Natural killer cell (primary cell): ENCODE data around the gene HSPBP1. TPM values are rescaled to one million over a fixed set of nuclear protein-coding genes. Genes with fewer than 3 reads are reported as not detected.

ENCODE experiments used
- ATAC-seq, 3 donors: fragments of 150-1000 bp in 2 of 3; fragments of 200-7000 bp in 1 of 3; cut with Tn5 transposase; 1 replicate in 1 of 3; 2 replicates in 2 of 3; pipeline ENCODE4 v1.10.0; 2021; ENCODE audit warnings: mild to moderate bottlenecking in 2 of 3, moderate library complexity in 2 of 3
- DNase-seq, 2 donors: peaks; one replicate each; pipeline versions ENCODE4 v3.0.0 to v3.0.0-alpha.2; 2013 to 2021; ENCODE audit warnings: mixed read lengths in 1 of 2
- H3K27ac ChIP-seq: one replicate; pipeline ENCODE4 v1.5.1; 2013; ENCODE audit warnings: mild to moderate bottlenecking, low read length
- H3K27me3 ChIP-seq: one replicate; pipeline ENCODE4 v1.6.1; 2013; ENCODE audit warnings: low read length; ENCODE audit not compliant: control insufficient read depth, insufficient read depth
- H3K36me3 ChIP-seq: one replicate; pipeline ENCODE4 v1.6.1; 2013; ENCODE audit warnings: low read length; ENCODE audit not compliant: control insufficient read depth, insufficient read depth
- H3K4me1 ChIP-seq: one replicate; pipeline ENCODE4 v1.6.1; 2013; ENCODE audit warnings: low read length; ENCODE audit not compliant: control insufficient read depth, insufficient read depth
- H3K4me3 ChIP-seq: one replicate; pipeline ENCODE4 v1.5.1; 2013; ENCODE audit warnings: low read length
- H3K9me3 ChIP-seq: one replicate; pipeline ENCODE4 v1.6.1; 2013; ENCODE audit warnings: low read length; ENCODE audit not compliant: control insufficient read depth, insufficient read depth
- H3K27ac Mint-ChIP-seq, 2 donors: one replicate each; pipeline ENCODE4 v1.8.0; 2022; ENCODE audit warnings: mild to moderate bottlenecking in 2 of 2, mixed read lengths in 2 of 2, moderate library complexity in 1 of 2
- H3K27me3 Mint-ChIP-seq, 2 donors: one replicate each; pipeline ENCODE4 v1.8.0; 2022; ENCODE audit warnings: low read depth in 2 of 2, mixed read lengths in 2 of 2
- H3K36me3 Mint-ChIP-seq: one replicate; pipeline ENCODE4 v1.8.0; 2022; ENCODE audit warnings: mixed read lengths
- H3K4me1 Mint-ChIP-seq, 2 donors: one replicate each; pipeline ENCODE4 v1.8.0; 2022; ENCODE audit warnings: mixed read lengths in 2 of 2
- H3K4me3 Mint-ChIP-seq: one replicate; pipeline ENCODE4 v1.8.0; 2022; ENCODE audit warnings: mild to moderate bottlenecking, moderate library complexity, mixed read lengths
- H3K9me3 Mint-ChIP-seq, 2 donors: one replicate each; pipeline ENCODE4 v1.8.0; 2022; ENCODE audit warnings: mixed read lengths in 2 of 2
- WGBS: methylation state at CpG from one replicate; pipeline ENCODE4 v1.1.7; 2013; ENCODE audit warnings: missing lambda C conversion rate; ENCODE audit not compliant: insufficient coverage; 5-methylcytosine and 5-hydroxymethylcytosine counted together
- intact Hi-C: fragments of 100-400 bp; cut with micrococcal nuclease; formaldehyde crosslinking; loops from one replicate; pipeline ENCODE4 v1.14.2; 2022
- total RNA-seq, 4 donors: library from RNA; stranded (reverse); fragments of 120-200 nt in 1 of 4; gene quantifications; one replicate each; pipeline versions ENCODE4 v1.2.3 to v1.2.4, GENCODE V29; 2013 to 2022
- TF ChIP-seq, protein P1 (sequence below): fragments of 200-600 bp; IDR thresholded peaks from one replicate; pipeline ENCODE4 v1.8.0; 2022; ENCODE audit warnings: antibody characterized with exemption

Gene HSPBP1
- total RNA-seq, 3 donors from 2014 or later (not counting 1 experiment from before 2014, with no cell fraction given), result 17.1 to 19.5 (median 18.5) TPM

DNA sequence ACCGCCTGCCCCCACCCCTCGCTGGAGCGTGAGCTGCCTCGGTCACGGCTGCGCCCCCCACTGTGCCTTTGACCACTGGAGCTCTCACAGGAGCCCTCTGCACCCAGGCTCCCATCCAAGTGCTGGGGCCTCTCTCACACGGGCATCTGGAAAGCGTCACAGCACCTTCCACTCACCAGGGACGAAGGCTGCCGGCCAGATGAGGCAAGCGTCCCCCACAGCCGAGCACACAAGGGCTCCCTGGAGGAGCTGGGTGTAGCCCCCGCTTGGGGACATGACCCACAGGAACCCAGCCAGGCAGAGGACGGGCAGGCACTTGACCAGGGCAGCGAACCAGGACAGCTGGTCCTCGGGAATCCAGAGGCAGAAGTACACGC lies 51.9 kb downstream of the HSPBP1 start:
- intact Hi-C loops, result no loop called here
- H3K27ac Mint-ChIP-seq, result peak overlapping the region; percentile 29 to 65
- no peaks in the 10 kb centered on the region for H3K9me3 Mint-ChIP-seq
- H3K27ac ChIP-seq, result no peak overlapping the region
- no peaks in the 10 kb centered on the region for H3K27me3 Mint-ChIP-seq
- ATAC-seq (no peak), DNase-seq (no peak)
- H3K36me3 Mint-ChIP-seq, result no peaks in the 10 kb centered on the region
- H3K4me3 ChIP-seq, result no peak overlapping the region
- no peaks in the 10 kb centered on the region for H3K9me3 ChIP-seq
- H3K4me3 Mint-ChIP-seq, result no peak overlapping the region
- no peaks in the 10 kb centered on the region for H3K27me3 ChIP-seq
- TF ChIP-seq, protein P1, sequence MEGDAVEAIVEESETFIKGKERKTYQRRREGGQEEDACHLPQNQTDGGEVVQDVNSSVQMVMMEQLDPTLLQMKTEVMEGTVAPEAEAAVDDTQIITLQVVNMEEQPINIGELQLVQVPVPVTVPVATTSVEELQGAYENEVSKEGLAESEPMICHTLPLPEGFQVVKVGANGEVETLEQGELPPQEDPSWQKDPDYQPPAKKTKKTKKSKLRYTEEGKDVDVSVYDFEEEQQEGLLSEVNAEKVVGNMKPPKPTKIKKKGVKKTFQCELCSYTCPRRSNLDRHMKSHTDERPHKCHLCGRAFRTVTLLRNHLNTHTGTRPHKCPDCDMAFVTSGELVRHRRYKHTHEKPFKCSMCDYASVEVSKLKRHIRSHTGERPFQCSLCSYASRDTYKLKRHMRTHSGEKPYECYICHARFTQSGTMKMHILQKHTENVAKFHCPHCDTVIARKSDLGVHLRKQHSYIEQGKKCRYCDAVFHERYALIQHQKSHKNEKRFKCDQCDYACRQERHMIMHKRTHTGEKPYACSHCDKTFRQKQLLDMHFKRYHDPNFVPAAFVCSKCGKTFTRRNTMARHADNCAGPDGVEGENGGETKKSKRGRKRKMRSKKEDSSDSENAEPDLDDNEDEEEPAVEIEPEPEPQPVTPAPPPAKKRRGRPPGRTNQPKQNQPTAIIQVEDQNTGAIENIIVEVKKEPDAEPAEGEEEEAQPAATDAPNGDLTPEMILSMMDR, result no peak
- WGBS, result 89% methylated on average over 17 of the region's 17 CpGs
- H3K36me3 ChIP-seq, result peaks cover 60% of the 10 kb centered on the region
- H3K4me1 ChIP-seq, result no peaks in the 10 kb centered on the region
- peaks cover 0 to 11% of the 10 kb centered on the region in 2 donors for H3K4me1 Mint-ChIP-seq

DNA sequence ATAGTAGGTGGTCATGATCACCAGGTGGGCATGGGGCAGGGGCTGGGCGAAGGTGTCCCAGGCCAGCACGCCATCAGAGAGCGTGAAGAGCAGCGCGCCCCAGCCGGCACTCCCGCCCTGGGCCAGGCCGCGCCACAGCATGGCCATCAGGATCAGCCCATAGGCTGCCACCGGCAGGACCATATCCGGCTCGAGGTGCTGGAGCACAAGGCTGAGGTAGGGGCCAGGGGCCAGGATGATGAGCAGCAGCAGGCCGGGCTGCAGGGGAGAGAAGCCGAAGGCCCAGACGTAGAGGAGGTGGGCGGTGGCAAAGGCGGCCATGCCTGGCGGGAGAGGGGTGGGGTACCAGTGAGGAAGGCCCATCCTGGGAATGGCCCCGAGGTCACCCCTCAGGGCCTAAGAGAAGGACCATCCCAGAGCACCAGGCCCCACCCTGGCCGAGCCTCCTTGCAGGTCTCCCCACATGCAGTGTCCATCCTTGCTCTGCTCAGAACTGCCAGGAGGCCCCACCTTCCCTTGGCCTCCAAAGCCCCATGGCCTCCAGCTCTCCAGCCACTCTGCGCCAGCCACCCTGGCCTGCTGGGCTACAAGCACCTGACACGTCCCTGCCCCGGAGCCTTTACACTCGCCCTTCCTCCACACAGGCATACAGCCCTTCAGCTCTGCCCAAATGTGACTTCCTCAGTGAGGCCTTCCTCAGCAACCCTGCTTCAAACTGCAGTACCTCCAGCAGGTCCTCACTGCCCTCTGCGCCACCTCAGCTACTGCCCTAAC lies 52.5 kb downstream of the HSPBP1 start:
- Histone ChIP-seq H3K27ac (no peak overlapping the region), H3K4me3 (no peak overlapping the region), H3K36me3 (peaks cover 54% of the 10 kb centered on the region), H3K27me3 (no peaks in the 10 kb centered on the region), H3K4me1 (no peaks in the 10 kb centered on the region), H3K9me3 (no peaks in the 10 kb centered on the region)
- Mint-ChIP-seq H3K36me3 (no peaks in the 10 kb centered on the region), H3K4me1 (peaks cover 0 to 11% of the 10 kb centered on the region in 2 donors), H3K27me3 (no peaks in the 10 kb centered on the region), H3K9me3 (no peaks in the 10 kb centered on the region), H3K27ac (peak overlapping the region; percentile 29 to 65), H3K4me3 (no peak overlapping the region)
- WGBS, result 95% methylated on average over 25 of the region's 25 CpGs
- DNase-seq, result no peak
- intact Hi-C loops, result no loop called here
- TF ChIP-seq, protein P1, result no peak
- peak in 1 of 3 donors; percentile 14 for ATAC-seq

DNA sequence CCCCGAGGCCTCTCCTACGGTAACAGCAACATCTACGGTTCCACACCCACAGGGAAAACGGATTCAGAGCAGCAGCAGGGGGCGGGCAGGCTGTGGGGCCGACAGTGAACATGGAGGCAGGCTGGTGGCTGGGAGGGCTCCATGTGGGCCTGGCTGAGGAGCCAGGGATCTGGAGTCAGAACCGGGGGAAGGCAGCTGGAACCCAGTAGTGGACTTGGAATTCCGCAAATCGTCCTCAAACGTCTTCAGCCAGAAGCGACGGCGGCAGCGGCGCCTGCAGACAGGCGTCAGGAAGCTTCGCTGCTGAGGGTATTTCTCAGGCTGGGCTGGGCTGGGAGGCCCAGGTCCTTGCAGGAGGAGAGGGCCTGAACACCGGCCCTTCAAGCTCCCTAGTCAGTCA lies 53.1 kb downstream of the HSPBP1 start:
- ATAC-seq (no peak), DNase-seq (no peak)
- Mint-ChIP-seq H3K27ac (peak overlapping the region in 1 of 2 donors; percentile 65), H3K27me3 (no peaks in the 10 kb centered on the region), H3K9me3 (no peaks in the 10 kb centered on the region), H3K36me3 (no peaks in the 10 kb centered on the region), H3K4me1 (peaks cover 0 to 11% of the 10 kb centered on the region in 2 donors), H3K4me3 (no peak overlapping the region)
- Histone ChIP-seq H3K27me3 (no peaks in the 10 kb centered on the region), H3K27ac (no peak overlapping the region), H3K4me3 (no peak overlapping the region), H3K4me1 (no peaks in the 10 kb centered on the region), H3K9me3 (no peaks in the 10 kb centered on the region), H3K36me3 (peaks cover 48% of the 10 kb centered on the region)
- intact Hi-C loops, result no loop called here
- 90% methylated on average over 18 of the region's 18 CpGs for WGBS
- TF ChIP-seq, protein P1, result no peak

DNA sequence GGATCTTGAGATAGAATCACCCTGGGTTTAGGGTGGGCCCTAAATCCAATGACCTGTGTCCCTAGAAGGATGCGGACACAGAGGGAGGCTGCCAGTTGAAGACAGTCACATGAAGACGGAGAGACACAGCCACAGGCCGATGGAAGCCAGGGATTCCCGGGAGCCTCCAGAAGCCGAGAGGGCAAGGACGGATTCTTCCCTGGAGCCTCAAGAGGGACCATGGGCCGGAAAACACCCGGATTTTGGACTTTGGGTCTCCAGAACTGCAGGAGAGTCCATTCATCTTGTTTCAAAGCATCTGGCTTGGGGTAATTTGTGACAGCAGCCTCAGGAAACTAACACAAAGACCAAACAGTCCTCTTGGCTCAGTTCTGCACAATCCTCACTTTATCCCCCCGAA lies 53.6 kb downstream of the HSPBP1 start:
- no peaks in the 10 kb centered on the region for H3K27me3 ChIP-seq
- DNase-seq (no peak), ATAC-seq (no peak)
- H3K9me3 Mint-ChIP-seq, result no peaks in the 10 kb centered on the region
- H3K4me1 ChIP-seq, result no peaks in the 10 kb centered on the region
- H3K4me3 ChIP-seq, result no peak overlapping the region
- H3K27ac ChIP-seq, result no peak overlapping the region
- H3K4me1 Mint-ChIP-seq, result peaks cover 4 to 11% of the 10 kb centered on the region in 2 donors
- TF ChIP-seq, protein P1, result no peak
- no peak overlapping the region for H3K4me3 Mint-ChIP-seq
- H3K27ac Mint-ChIP-seq, result peak overlapping the region in 1 of 2 donors; percentile 65
- WGBS, result 87% methylated on average over 9 of the region's 9 CpGs
- H3K27me3 Mint-ChIP-seq, result no peaks in the 10 kb centered on the region
- H3K36me3 Mint-ChIP-seq, result no peaks in the 10 kb centered on the region
- H3K36me3 ChIP-seq, result peaks cover 43% of the 10 kb centered on the region
- no peaks in the 10 kb centered on the region for H3K9me3 ChIP-seq
- intact Hi-C loops, result no loop called here
